RPMI7951 (cell line): ENCODE results near the gene MPHOSPH8. TPM values are rescaled to one million over a fixed set of nuclear protein-coding genes. Genes with fewer than 3 reads are reported as not detected.

Experiments
- DNase-seq: peaks from one replicate; pipeline ENCODE4 v3.0.0-alpha.2; 2012; ENCODE audit warnings: low read depth
- total RNA-seq: library from RNA; depleted of rRNA; stranded (reverse); fragments of >200 nt; shearing (Covaris generic); gene quantifications from 2 replicates; pipeline ENCODE4 v1.2.3, GENCODE V29; 2014; rRNA removed

The MPHOSPH8 gene
- total RNA-seq: 5.3 and 5.4 TPM in 2 replicates

- peak; percentile 95 for DNase-seq
Observed at GRCh38 chr13:19633479-19634255, at the start of gene MPHOSPH8. MPHOSPH8 (plus strand) TSS chr13:19633659; CDS start chr13:19633749, 90 bp downstream.

GRCh38 chr13:19586904-19587634 lies 46.4 kb upstream of the MPHOSPH8 start:
- peak; percentile 87 for DNase-seq

- peak; percentile 75 for DNase-seq
Observed at GRCh38 chr13:19587635-19588300, 45.7 kb upstream of the MPHOSPH8 start.

GRCh38 chr13:19589312-19589711 lies 44.1 kb upstream of the MPHOSPH8 start:
- no peak for DNase-seq

- no peak for DNase-seq
Observed at GRCh38 chr13:19590423-19590822, 43.0 kb upstream of the MPHOSPH8 start.

- DNase-seq: no peak
Observed at GRCh38 chr13:19591864-19592263, 41.6 kb upstream of the MPHOSPH8 start.

GRCh38 chr13:19592657-19593180 lies 40.7 kb upstream of the MPHOSPH8 start:
- no peak for DNase-seq

- no peak for DNase-seq
Observed at GRCh38 chr13:19596086-19596485, 37.4 kb upstream of the MPHOSPH8 start.

GRCh38 chr13:19596960-19597361 lies 36.5 kb upstream of the MPHOSPH8 start:
- peak; percentile 64 for DNase-seq

GRCh38 chr13:19597523-19597922 lies 35.9 kb upstream of the MPHOSPH8 start:
- DNase-seq: peak; percentile 81

GRCh38 chr13:19601749-19602725 lies 31.4 kb upstream of the MPHOSPH8 start:
- DNase-seq: peak; percentile 41

GRCh38 chr13:19604306-19604705 lies 29.2 kb upstream of the MPHOSPH8 start:
- DNase-seq: no peak

- DNase-seq: no peak
Observed at GRCh38 chr13:19605161-19605955, 28.1 kb upstream of the MPHOSPH8 start.

GRCh38 chr13:19606152-19606551 lies 27.3 kb upstream of the MPHOSPH8 start:
- peak; percentile 48 for DNase-seq

GRCh38 chr13:19606737-19607136 lies 26.7 kb upstream of the MPHOSPH8 start:
- DNase-seq: no peak

- no peak for DNase-seq
Observed at GRCh38 chr13:19607523-19608078, 25.9 kb upstream of the MPHOSPH8 start.

- peak; percentile 34 for DNase-seq
Observed at GRCh38 chr13:19618977-19619376, 14.5 kb upstream of the MPHOSPH8 start.

GRCh38 chr13:19622193-19622592 lies 11.3 kb upstream of the MPHOSPH8 start:
- DNase-seq: no peak

GRCh38 chr13:19624265-19624664 lies 9.2 kb upstream of the MPHOSPH8 start:
- DNase-seq: no peak
